Mesodermal cell (in vitro differentiated cells): ENCODE results near the gene CAPN3.

Experiments
- H3K27ac ChIP-seq: 2 replicates; pipeline ENCODE4 v1.7.0; 2013; ENCODE audit warnings: mild to moderate bottlenecking, low read depth, low read length, moderate library complexity; ENCODE audit not compliant: severe bottlenecking
- H3K36me3 ChIP-seq: 2 replicates; pipeline ENCODE4 v1.7.1; 2013; ENCODE audit warnings: mild to moderate bottlenecking, low read length, moderate library complexity; ENCODE audit not compliant: control insufficient read depth, insufficient read depth
- H3K4me1 ChIP-seq: one replicate; pipeline ENCODE4 v1.7.1; 2013; ENCODE audit warnings: mild to moderate bottlenecking, low read length; ENCODE audit not compliant: insufficient read depth, control insufficient read depth, poor library complexity, severe bottlenecking
- H3K4me3 ChIP-seq: 2 replicates; pipeline ENCODE4 v1.7.0; 2013; ENCODE audit warnings: low read length, control low read depth, mild to moderate bottlenecking; ENCODE audit not compliant: insufficient read depth, poor library complexity, severe bottlenecking; ENCODE audit errors: extremely low read depth
- H3K9me3 ChIP-seq: 2 replicates; pipeline ENCODE4 v1.7.1; 2013; ENCODE audit warnings: mild to moderate bottlenecking, low read length, moderate library complexity; ENCODE audit not compliant: control insufficient read depth
- WGBS, 2 experiments: methylation state at CpG; one replicate each; pipeline ENCODE4 v1.1.5; 2013; ENCODE audit warnings: missing lambda C conversion rate in 2 of 2; ENCODE audit not compliant: insufficient coverage in 2 of 2; 5-methylcytosine and 5-hydroxymethylcytosine counted together

Gene CAPN3

GRCh38 chr15:42449770-42450424, 90.6 kb downstream of the CAPN3 start:
- Histone ChIP-seq H3K4me3 (no peak overlapping the region), H3K9me3 (no peaks in the 10 kb centered on the region), H3K36me3 (peaks cover 74% of the 10 kb centered on the region), H3K27ac (no peak overlapping the region), H3K4me1 (no peaks in the 10 kb centered on the region)
- 88 to 95% methylated on average over 12 of the region's 13 CpGs for WGBS, 2 experiments

- peaks cover 72% of the 10 kb centered on the region for H3K36me3 ChIP-seq
- WGBS, 2 experiments: 84 to 96% methylated on average over 3 of the region's 4 CpGs
- no peak overlapping the region for H3K27ac ChIP-seq
- no peak overlapping the region for H3K4me3 ChIP-seq
- no peaks in the 10 kb centered on the region for H3K9me3 ChIP-seq
- no peaks in the 10 kb centered on the region for H3K4me1 ChIP-seq
Observed at GRCh38 chr15:42450425-42450790, 91.1 kb downstream of the CAPN3 start.

- Histone ChIP-seq H3K9me3 (no peaks in the 10 kb centered on the region), H3K4me1 (peaks cover 12% of the 10 kb centered on the region), H3K4me3 (no peak overlapping the region), H3K27ac (no peak overlapping the region), H3K36me3 (peaks cover 41% of the 10 kb centered on the region)
- WGBS, 2 experiments: no CpG with 5 or more reads among the region's 3 CpGs
Observed at GRCh38 chr15:42453826-42454225, 94.5 kb downstream of the CAPN3 start.

- Histone ChIP-seq H3K4me3 (no peak overlapping the region), H3K4me1 (peaks cover 12% of the 10 kb centered on the region), H3K9me3 (no peaks in the 10 kb centered on the region), H3K27ac (no peak overlapping the region), H3K36me3 (peaks cover 15% of the 10 kb centered on the region)
Observed at GRCh38 chr15:42456531-42456930, 97.2 kb downstream of the CAPN3 start.

GRCh38 chr15:42456971-42457370, 97.7 kb downstream of the CAPN3 start:
- H3K9me3 ChIP-seq: no peaks in the 10 kb centered on the region
- 49 to 50% methylated on average over 1 to 3 of the region's 3 CpGs for WGBS, 2 experiments
- H3K4me3 ChIP-seq: no peak overlapping the region
- H3K27ac ChIP-seq: peak overlapping the region; percentile 94
- H3K4me1 ChIP-seq: peaks cover 12% of the 10 kb centered on the region
- peaks cover 12% of the 10 kb centered on the region for H3K36me3 ChIP-seq

GRCh38 chr15:42457445-42458442, 98.4 kb downstream of the CAPN3 start:
- peak overlapping the region; percentile 94 for H3K27ac ChIP-seq
- H3K4me3 ChIP-seq: no peak overlapping the region
- peaks cover 12% of the 10 kb centered on the region for H3K4me1 ChIP-seq
- 33 to 34% methylated on average over 7 of the region's 8 CpGs for WGBS, 2 experiments
- no peaks in the 10 kb centered on the region for H3K9me3 ChIP-seq
- H3K36me3 ChIP-seq: peaks cover 12% of the 10 kb centered on the region

GRCh38 chr15:42461261-42461660, 102.0 kb downstream of the CAPN3 start:
- Histone ChIP-seq H3K27ac (no peak overlapping the region), H3K4me3 (no peak overlapping the region), H3K36me3 (peaks cover 19% of the 10 kb centered on the region), H3K9me3 (no peaks in the 10 kb centered on the region), H3K4me1 (peaks cover 12% of the 10 kb centered on the region)
- WGBS, 2 experiments: 100% methylated on average over 1 of the region's 3 CpGs; no CpG with 5 or more reads in 1 of the 2 experiments
